Measurements from ENCODE around the gene RTEL1. TPM values are rescaled to one million over a fixed set of nuclear protein-coding genes. Genes with fewer than 3 reads are reported as not detected.

The RTEL1 gene
- polyA plus RNA-seq, 1 experiment, result 11.3 TPM

DNA sequence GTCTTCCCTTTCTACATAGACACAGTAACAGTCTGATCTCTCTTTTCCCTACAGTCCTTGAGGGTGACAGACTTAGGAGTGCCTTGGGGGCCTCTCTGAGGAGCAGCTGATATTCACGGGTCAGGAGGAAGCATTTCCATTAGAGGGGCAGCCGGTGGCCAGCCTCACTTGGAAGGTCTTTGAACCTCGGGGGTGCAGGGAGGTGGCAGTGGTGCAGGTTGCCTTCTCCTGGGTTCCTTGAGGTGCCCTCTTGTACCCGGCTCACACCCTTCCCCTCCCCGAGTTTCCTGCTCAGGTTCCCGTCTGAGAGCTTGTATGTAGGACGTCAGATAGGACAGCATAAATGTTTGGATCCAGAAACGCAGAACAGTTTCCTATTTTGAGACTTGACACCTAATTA is 2.5 kb downstream of the RTEL1 start:
- ChIA-PET CTCF (no interaction called here), POLR2A (no interaction called here)
- TF ChIP-seq, protein P1, sequence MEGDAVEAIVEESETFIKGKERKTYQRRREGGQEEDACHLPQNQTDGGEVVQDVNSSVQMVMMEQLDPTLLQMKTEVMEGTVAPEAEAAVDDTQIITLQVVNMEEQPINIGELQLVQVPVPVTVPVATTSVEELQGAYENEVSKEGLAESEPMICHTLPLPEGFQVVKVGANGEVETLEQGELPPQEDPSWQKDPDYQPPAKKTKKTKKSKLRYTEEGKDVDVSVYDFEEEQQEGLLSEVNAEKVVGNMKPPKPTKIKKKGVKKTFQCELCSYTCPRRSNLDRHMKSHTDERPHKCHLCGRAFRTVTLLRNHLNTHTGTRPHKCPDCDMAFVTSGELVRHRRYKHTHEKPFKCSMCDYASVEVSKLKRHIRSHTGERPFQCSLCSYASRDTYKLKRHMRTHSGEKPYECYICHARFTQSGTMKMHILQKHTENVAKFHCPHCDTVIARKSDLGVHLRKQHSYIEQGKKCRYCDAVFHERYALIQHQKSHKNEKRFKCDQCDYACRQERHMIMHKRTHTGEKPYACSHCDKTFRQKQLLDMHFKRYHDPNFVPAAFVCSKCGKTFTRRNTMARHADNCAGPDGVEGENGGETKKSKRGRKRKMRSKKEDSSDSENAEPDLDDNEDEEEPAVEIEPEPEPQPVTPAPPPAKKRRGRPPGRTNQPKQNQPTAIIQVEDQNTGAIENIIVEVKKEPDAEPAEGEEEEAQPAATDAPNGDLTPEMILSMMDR (IDR thresholded peaks at IDR 0.05; ENCODE audit: low read depth, low read length), result no peak
- no peaks in the 10 kb centered on the region; the same call in 1 of the 2 replicates for H3K9me3 ChIP-seq (ENCODE audit: control insufficient read depth, insufficient read depth, low read length)
- no peak overlapping the region for H3K4me3 ChIP-seq (ENCODE audit: low read depth, low read length)
- H3K27ac ChIP-seq (ENCODE audit: low read depth, low read length), result no peak overlapping the region
- H3K27me3 ChIP-seq (ENCODE audit: control insufficient read depth, insufficient read depth, low read length), result no peaks in the 10 kb centered on the region
- no peak for DNase-seq (ENCODE audit: low read depth, low spot score)

DNA sequence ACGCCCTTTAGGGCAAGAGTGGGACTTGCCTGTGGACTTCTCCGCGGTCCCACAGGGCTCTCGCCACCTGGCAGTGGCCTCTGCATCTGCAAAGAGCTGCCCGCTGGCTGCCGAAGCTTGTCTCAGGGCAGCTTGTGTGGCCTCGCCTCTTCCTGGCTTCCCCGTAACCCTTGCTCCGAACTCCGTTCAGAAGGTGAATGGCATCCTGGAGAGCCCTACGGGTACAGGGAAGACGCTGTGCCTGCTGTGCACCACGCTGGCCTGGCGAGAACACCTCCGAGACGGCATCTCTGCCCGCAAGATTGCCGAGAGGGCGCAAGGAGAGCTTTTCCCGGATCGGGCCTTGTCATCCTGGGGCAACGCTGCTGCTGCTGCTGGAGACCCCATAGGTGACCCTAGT is 3.0 kb downstream of the RTEL1 start:
- Histone ChIP-seq H3K9me3 (ENCODE audit: control insufficient read depth, insufficient read depth, low read length) (no peaks in the 10 kb centered on the region; the same call in 1 of the 2 replicates), H3K4me3 (ENCODE audit: low read depth, low read length) (no peak overlapping the region), H3K27me3 (ENCODE audit: control insufficient read depth, insufficient read depth, low read length) (no peaks in the 10 kb centered on the region), H3K27ac (ENCODE audit: low read depth, low read length) (no peak overlapping the region)
- POLR2A ChIA-PET, result interaction anchor here (0.9 kb wide), 1 partner anchor 8 kb away, joined by 3 read pairs; the partner anchor contains the start of gene STMN3
- CTCF ChIA-PET, result no interaction called here
- TF ChIP-seq, protein P1 (IDR thresholded peaks at IDR 0.05; ENCODE audit: low read depth, low read length), result no peak
- no peak for DNase-seq (ENCODE audit: low read depth, low spot score)

DNA sequence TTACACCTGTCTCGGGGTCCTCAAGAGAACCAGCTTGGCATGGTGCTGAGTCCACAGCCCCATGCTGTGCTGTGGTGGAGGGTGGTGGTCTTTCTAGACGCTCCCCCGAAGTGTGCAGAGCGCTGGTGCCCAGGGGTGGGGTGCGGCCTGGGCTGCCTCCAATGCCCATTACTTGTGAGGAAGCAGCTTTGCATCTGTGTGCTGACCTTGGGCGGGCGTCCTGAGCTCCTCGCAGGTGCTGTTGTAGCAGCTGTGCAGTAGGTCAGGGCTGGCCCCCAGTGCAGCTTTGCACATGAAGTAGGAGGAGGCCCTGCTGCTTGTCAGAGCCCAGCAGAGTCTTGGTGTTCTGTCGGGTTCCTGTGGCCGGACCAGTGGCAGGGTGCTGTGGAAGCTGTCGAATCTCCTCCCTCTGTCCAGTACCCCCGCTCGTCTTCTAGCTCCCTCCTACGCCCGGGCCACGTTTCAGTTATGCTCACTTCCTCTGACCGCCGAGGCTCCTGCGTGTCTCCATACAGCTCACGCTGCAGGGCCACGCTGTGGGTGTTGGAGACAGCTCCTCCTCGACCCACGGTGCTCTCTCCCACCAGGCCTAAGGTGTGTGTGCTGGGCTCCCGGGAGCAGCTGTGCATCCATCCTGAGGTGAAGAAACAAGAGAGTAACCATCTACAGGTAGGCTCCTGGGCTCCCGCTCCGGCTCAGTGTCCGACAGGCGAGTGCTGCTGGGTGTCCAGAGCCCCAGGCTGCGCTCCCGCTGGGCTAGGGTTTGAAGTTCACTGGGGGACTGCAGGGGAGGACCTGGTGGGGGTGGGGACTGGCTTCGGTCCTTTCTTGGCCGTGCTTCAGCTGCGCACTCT is 4.1 kb downstream of the RTEL1 start:
- ChIA-PET CTCF (no interaction called here), POLR2A (interaction anchor here (0.9 kb wide), 1 partner anchor 9 kb away, joined by 3 read pairs; the partner anchor contains the start of gene STMN3)
- no peak for DNase-seq (ENCODE audit: low read depth, low spot score)
- Histone ChIP-seq H3K27me3 (ENCODE audit: control insufficient read depth, insufficient read depth, low read length) (no peaks in the 10 kb centered on the region), H3K27ac (ENCODE audit: low read depth, low read length) (no peak overlapping the region), H3K4me3 (ENCODE audit: low read depth, low read length) (no peak overlapping the region), H3K9me3 (ENCODE audit: control insufficient read depth, insufficient read depth, low read length) (no peaks in the 10 kb centered on the region; the same call in 1 of the 2 replicates)
- TF ChIP-seq, protein P1 (IDR thresholded peaks at IDR 0.05; ENCODE audit: low read depth, low read length), result no peak

DNA sequence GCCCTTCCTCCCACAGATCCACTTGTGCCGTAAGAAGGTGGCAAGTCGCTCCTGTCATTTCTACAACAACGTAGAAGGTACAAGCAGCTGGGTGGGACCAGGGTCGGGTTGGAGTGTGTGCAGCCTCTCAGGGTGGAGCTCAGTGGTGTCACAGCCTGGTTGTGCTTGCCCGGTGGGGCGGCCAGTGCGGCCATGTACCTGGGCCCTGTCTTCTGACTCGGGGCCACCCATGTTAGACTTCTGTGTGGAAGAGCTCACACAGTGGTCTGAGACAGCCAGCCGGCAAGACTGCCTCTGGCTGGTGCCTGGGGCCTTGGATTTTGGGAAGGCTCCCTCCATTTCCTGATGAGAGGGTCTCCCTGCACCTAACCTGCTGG is 4.7 kb downstream of the RTEL1 start:
- Histone ChIP-seq H3K27ac (ENCODE audit: low read depth, low read length) (no peak overlapping the region), H3K9me3 (ENCODE audit: control insufficient read depth, insufficient read depth, low read length) (no peaks in the 10 kb centered on the region; the same call in 1 of the 2 replicates), H3K27me3 (ENCODE audit: control insufficient read depth, insufficient read depth, low read length) (no peaks in the 10 kb centered on the region), H3K4me3 (ENCODE audit: low read depth, low read length) (no peak overlapping the region)
- ChIA-PET CTCF (no interaction called here), POLR2A (no interaction called here)
- TF ChIP-seq, protein P1 (IDR thresholded peaks at IDR 0.05; ENCODE audit: low read depth, low read length), result no peak
- DNase-seq (ENCODE audit: low read depth, low spot score), result no peak

DNA sequence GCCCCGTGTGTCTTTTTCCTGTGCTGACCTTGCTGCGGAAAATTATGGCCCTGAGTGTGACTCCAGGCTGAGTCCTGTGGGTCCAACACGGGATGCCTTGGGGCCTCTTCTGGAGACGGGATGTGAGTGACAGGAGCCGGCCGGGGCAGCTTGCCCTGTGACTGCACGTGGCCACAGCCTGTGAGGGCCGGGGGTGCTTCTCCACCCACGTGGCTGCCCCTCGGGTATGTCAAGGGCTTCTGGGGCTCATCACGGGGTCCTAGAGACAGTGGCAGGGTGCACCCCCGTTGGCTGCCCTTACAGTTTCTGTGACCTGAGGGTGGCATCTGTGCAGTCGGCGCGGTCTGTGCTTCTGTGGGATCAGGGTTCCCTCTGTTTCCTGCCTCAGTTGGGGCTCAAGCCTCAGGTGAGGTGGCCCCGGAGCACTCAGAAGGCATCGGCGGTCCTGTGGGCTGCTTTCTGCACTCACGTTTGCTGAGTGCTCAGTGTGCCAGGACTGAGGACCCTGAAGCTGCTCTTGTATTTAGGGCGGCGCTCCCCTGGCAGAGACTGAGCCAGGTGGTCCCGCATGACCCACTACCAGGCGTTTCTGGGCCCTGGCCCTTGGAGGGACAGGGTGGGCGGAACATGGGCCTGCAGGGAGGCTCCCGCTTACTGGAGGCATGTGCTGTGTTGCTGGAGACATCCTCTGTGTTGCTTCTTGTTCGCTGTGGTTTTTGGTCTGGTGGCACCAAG is 5.4 kb downstream of the RTEL1 start:
- ChIA-PET POLR2A (no interaction called here), CTCF (no interaction called here)
- Histone ChIP-seq H3K27me3 (ENCODE audit: control insufficient read depth, insufficient read depth, low read length) (no peaks in the 10 kb centered on the region), H3K4me3 (ENCODE audit: low read depth, low read length) (no peak overlapping the region), H3K9me3 (ENCODE audit: control insufficient read depth, insufficient read depth, low read length) (no peaks in the 10 kb centered on the region; the same call in 1 of the 2 replicates), H3K27ac (ENCODE audit: low read depth, low read length) (no peak overlapping the region)
- no peak for DNase-seq (ENCODE audit: low read depth, low spot score)
- TF ChIP-seq, protein P1 (IDR thresholded peaks at IDR 0.05; ENCODE audit: low read depth, low read length), result no peak

Measured in AG04450 (cell line).